NCI-H1436 treated with DMSO at 0.1 percent for 48 hours (cell line): ENCODE measurements around the gene CEBPG.

Experiments
- DNase-seq: peaks from one replicate; lab custom pipeline; 2025; lab: John Stamatoyannopoulos, UW

The CEBPG gene

GRCh38 chr19:33407140-33407551 is 33.6 kb downstream of the CEBPG start:
- no peak for DNase-seq

GRCh38 chr19:33407716-33408115 is 34.2 kb downstream of the CEBPG start:
- no peak for DNase-seq

DNA sequence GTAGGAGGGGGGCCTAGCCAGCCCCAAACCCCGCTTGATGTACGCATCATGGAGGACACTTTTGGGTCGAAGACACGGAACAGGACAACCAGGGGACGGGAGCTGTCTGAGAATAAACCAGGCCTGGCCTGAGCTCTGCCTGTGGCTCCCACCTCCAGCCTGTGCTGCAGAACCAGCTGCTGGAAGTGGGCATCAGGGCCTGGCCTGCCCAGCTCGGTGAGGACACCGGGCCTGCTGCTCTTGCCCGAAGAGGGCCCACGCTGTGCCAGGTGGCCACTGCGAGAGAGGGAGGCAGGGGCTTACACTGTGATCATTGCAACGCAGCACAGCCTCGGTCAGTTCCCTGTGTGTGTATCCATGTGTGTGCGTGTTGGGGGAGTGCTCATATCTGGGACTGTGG is 34.6 kb downstream of the CEBPG start:
- no peak for DNase-seq

DNA sequence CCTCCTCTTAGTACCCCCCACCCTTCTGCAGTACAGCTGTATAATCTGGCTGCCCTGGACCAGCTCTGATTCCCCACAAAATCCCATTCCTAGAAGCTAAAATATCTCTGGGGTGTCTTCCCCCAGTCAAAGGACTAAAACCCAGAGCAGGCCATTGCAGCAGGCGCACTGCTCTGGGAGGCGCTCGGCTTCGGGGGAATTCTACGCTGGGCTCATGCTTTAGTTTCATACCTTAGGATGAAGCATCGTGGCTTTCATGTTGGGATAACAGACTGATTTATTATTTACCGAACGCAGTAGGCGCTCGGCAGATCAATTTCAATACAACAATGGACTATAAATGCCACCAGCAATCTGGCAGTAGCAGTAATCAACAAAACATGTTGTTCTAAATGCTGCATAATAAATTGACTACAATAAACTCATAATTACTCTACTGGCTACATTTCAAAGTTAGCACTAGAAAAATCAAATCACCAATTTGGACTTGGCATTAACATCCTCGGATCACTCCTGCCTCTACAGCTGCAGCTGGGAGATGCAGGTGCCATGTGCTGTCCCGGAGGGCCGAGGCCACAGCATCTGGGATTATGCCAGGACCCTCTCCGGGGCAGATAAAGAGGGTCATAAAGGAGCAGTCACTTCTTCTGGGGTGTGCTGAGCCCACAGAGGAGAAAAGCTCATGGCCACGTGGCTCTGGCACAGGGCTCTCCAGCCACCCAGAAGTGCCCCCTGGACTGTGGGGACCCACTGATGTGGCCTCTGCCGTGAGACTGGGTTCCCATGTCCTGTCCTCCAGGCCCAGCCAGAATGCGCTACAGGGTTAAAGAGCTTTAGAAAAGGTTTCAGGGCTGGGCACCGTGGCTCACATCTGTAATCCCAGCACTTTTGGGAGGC is 35.3 kb downstream of the CEBPG start:
- no peak for DNase-seq

DNA sequence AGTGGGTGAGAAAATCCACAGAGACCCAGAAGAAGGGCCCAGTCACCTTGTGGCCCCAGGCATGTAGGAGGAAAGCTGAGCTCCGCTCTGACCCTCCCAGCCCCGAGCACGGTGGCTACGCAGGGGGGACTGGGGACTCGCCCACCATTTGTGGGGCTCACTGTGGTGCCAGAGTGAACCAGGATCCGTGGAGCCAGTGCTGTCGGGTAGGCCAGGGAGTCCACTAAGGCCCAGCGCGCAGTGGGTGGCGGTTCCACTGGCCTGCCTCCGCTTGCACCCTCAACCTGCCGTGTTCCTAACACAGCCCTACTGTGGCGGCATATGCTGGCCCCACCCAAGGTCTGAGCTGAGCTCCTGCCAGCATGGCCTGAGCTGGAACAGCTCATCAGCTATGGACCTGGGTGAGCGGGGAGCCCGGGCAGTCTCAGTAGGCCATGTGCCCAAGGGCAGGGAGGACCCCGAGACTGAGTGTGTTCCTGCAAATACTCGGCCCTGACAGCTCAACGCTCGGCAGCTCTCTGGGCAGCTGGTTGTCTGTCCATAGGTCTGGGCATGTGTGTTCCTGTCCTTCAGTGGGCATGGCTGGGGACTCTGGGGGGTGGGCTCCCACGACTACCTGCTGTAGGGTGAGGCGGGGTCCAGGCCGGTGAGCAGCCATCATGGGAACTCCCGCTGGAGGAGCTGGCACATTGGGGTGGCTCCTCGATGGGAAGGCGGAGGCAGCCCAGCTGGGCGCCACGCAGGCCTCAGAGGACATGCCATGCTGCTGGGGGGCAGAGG is 36.6 kb downstream of the CEBPG start:
- DNase-seq, result no peak

- DNase-seq, result no peak
These were observed 37.4 kb downstream of the CEBPG start for GRCh38 chr19:33410915-33411401.

DNA sequence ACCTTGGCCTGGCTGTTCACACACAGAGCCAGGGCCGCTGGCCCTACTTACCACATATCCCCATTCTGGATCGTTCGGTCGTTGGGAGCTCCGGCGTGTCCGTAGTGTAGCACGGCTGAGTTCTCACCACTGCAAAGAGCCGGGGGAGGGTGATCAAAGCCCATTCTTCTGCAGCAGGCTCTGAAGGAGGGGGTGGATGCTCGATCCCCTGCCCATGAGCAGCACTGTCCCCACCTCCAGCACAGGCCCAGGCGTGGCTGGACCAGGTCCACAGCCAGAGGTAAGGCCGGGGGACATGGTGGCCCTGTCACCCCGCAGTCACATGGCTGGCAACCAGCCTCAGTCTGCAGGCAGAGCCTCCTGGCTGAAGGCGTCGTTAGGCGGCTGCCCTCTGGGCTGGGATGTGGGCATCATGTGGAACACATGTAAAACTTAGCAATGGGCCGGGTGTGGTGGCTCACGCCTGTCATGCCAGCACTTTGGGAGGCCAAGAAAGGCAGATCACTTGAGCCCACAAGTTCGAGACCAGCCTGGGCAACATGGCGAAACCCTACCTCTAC is 38.2 kb downstream of the CEBPG start:
- no peak for DNase-seq

- no peak for DNase-seq
These were observed 39.3 kb downstream of the CEBPG start for GRCh38 chr19:33412601-33413425.

DNA sequence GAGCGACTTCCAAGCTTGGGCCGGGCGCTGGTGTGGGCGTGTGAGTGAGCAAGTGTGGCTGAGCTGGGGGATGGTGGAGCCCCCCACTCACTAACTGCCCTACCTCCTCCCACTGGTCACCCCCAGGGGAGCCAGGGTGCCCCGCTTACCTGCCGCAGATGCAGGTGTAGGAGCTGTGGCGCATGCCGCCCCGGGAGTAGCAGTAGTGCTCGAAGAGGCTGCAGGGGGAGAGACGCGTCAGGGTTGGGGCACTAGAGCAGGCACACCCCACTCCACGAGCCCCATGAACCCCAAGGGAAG is 39.9 kb downstream of the CEBPG start:
- DNase-seq, result no peak

DNA sequence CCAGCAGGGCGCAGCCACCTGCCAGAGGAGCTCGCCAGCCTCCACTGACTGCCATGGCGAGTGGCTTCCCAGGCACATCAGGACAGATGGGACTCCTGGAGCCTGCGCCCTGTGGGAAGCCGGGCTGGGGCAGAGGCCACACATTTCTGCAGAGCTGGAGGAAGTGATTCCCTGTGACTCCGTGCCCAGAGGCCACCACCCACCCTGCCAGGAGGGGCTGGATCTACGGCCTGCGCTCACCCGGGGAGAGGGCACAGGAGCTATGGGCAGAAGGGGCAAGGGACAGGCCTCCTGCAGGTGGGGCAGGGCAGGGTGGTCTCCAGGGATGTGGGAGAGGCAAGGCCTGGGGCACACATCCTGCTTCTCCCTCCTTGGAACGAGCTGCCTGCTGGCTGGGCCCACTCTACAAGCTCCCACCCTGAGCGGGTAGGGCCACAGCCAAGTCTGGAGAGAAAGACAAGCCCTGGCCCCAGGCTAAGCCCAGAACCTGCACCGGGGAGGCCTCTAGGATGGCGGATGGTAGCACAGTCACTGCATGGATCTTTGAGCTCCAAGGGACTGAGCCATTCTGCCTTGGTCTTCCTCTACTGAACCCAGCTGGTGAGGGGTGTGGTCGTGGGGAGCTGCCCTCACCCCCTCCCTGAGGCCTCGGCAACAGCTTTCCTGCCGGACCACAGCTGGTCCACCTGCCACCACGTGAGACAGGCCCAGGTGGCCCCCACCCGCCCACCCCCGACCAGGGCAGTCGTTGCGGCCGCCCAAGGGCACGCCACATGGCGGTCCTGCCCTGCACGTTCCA is 40.6 kb downstream of the CEBPG start:
- DNase-seq, result no peak

DNA sequence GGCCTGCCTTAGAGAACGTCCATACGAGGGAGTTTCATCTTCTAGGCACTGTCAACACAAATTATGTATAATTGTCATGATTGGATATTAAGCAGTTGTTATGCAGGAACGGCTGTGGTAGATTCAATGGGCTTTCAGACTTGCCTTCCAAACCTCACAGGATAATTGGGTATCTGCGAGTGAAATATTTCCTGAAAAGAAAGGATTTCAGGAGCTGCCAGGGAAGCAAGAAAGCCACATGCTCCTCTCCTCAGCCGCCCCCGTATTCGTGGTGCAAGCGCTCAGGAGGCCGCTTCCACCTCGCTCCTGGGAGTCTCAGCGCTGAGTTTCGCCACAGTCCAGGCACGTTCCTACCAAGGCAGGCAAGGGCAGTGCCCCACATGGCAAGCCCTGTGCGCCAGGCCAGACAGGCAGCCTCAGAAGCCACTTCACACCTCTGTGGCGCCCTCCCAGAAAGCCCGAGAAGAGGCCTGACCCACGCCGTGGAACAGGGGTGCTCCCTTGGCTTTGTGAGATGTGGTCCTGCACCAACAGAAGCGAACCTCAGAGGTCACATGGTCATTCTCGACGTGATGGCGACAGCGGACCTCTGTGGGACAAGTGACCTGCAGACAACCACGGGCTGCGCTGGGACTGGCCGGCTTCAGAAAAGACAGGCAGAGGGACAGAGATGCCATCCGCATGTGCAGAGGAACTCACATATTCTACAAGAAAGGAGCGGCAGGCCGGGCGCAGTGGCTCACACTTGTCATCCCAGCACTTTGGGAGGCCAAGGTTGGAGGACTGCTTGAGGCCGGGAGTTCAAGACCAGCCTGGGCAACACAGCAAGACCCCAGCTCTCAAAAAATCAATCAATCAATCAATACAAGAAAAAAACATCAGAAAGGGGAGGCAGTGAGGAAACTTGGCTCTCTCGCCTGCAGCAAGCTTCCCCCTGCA is 41.4 kb downstream of the CEBPG start:
- no peak for DNase-seq

DNA sequence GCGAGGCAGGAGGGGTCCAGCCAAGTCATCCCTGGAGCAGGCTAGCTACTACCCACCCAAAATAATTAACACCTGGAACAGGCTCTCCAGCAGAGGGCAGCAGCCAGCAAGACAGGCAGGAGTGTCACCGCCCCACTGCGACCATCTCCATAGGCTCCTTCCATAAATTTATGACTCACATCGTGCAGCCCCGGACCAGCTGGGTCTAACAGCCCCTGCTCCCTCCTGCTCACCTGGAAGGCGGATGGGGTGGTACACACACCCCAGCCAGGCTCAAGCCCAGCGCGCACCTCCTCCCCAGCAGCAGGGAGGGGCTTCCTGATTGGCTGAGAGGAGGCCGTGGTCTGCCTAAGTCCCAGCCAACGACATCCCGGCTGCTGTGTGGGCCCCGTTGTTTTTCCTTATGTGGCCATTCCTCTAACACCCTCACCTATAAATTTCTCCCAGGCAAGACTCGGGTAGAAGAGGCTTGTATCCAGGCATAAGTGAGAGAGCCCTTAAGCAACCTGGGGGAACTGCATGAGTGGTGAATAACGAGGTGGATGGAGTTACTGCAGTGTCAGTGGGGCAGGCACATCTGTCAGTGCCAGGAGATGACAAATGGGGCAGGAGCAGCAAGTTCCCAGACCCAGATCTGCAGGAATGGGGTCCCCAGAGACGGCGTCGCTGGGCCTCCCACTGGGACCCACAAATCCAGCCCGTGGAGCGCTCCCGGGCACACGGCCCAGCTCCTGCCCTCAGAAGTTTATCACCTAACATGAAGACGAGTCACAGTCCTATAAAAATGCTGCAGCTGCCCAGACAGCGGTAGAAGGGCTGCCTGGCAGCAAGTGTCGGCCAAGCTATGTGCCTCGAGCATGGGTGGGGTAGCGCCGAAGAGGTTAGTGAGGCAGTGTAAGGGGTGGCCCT is 43.1 kb downstream of the CEBPG start:
- no peak for DNase-seq

GRCh38 chr19:33417751-33418150 is 44.2 kb downstream of the CEBPG start:
- DNase-seq, result no peak

DNA sequence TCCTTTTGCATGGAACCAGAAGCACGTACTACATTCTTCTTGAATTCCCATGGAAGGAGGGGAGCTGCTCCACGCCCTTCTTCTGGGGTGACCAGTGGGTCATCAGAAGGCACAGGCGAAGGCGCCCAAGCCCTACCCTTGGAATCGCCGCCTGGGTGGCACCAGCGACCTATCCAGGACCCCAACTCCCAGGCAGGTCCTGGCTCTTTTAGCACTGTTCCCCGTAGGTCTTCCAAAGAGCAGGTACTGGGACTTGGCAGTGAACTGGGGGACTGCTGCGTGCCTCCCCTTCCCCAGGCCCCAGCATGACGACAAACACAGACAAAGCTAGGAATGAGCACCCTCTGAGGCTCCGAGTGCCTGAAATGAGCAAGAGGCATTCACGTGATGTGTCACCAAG is 45.0 kb downstream of the CEBPG start:
- no peak for DNase-seq

DNA sequence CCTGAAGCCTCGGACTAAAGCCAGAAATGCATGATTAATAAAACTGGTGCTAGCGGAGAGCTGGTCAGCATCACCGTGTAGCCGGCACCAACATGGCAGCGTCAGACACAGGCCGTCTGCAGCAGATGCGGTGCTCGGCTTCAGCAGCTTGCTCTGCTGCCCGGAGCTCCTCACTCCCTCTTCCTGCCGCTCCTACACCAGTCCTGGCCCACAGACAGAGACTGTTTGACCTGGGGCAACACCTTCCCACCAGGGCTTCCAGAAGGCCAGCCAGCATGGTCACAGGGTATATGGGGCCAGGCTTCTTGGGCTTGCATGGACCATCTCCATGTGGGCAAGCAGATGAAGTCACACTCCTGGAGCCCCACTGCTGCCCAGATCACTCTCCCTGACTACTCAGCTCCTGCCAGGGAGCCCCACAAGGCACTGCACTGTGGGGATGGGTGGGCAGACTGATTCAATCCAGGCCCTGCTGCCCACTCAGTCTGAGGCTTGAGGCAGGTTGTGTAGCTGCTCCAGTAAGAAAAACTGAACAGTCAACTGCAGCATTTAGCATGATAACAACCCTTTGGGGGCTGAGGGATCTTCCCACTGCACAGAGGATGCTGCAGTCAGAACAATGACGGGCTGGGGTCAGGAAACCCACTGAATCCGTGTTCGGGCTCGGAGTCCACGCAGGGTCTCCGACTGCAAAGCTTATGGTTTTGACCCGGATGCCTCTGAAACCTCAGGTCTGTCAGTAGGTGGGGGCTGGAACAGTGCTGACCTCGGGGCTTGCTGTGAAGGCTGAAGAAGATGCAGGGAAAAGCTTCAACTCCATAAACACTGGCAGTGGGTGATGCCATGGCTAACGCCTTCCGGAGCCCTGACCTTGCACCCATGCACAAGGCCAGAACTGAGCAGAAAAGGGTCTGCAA is 45.6 kb downstream of the CEBPG start:
- no peak for DNase-seq

- DNase-seq, result no peak
These were observed 46.2 kb downstream of the CEBPG start for GRCh38 chr19:33419788-33420130.

DNA sequence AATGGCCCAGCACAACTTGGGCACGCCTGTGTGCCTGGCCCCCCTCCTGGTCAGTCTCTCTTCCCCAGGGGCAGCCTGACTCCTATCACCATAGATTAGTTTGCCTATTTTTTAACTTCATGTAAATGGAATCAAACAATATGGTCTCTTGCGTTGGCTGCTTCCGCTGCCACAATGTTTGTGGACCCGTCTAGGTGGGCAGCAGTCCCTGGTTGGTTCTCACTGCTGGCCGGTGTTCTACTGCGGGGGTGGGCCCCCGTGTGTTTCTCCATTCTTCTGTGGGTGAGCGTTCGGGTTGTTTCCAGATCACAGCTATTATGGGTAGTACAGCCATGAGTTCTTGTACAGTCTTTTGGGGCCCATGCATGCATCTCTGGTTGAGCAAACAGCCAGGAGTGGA is 47.3 kb downstream of the CEBPG start:
- no peak for DNase-seq

DNA sequence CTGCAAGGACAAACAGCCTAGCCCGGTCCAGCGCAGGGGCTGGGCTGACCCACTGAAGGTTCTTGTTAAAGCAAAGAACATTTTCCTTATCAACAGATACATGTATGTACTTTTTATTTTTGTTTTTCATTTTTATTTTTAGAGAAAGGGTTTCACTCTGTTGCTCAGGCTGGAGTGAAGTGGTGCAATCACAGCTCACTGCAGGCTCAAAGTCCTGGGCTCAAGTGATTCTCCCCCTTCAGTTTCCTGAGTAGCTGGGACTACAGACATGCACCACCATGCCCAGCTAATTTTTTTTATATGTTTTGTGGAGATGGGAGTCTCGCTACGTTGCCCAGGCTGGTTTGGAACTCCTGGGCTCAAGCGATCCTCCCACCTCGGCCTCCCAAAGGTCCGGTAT is 47.9 kb downstream of the CEBPG start:
- DNase-seq, result no peak
